ENCODE results near the gene ATXN10. TPM values are rescaled to one million over a fixed set of nuclear protein-coding genes. Genes with fewer than 3 reads are reported as not detected.
A peak's percentile ranks its signal among the peaks of the same experiment; 100 is the strongest.

ATXN10 gene
- total and polyA plus RNA-seq, 10 of the 15 experiments (the other 5 are each of a cell fraction or from before 2014, with no cell fraction given) = 29.2 to 249 (median 146) TPM

- TF ChIP-seq JUNB (IDR thresholded peaks at IDR 0.05) = peak; percentile 91
- TF ChIP-seq ZNF592 (IDR thresholded peaks at IDR 0.05) = no peak
- TF ChIP-seq HSF1 (IDR thresholded peaks at IDR 0.05; ENCODE audit: low read depth, low read length) = no peak
- TF ChIP-seq E4F1 (IDR thresholded peaks at IDR 0.05; ENCODE audit: borderline replicate concordance, partially characterized antibody) = no peak
Measured at GRCh38 chr22:45678961-45679912, 7.6 kb downstream of the ATXN10 start (continued).

Data from GM12878 (cell line).